ENCODE measurements around the gene ADGRD1. TPM values are rescaled to one million over a fixed set of nuclear protein-coding genes. Genes with fewer than 3 reads are reported as not detected.
"Not testable (repeated sequence)": the region's sequence is repeated elsewhere in the genome, so short reads cannot be mapped to it uniquely, and the experiment has no call there.

Gene ADGRD1
- total RNA-seq (2012; rRNA removed), result under 0.01 TPM in 1 of 2 replicates, not detected in the other

DNA sequence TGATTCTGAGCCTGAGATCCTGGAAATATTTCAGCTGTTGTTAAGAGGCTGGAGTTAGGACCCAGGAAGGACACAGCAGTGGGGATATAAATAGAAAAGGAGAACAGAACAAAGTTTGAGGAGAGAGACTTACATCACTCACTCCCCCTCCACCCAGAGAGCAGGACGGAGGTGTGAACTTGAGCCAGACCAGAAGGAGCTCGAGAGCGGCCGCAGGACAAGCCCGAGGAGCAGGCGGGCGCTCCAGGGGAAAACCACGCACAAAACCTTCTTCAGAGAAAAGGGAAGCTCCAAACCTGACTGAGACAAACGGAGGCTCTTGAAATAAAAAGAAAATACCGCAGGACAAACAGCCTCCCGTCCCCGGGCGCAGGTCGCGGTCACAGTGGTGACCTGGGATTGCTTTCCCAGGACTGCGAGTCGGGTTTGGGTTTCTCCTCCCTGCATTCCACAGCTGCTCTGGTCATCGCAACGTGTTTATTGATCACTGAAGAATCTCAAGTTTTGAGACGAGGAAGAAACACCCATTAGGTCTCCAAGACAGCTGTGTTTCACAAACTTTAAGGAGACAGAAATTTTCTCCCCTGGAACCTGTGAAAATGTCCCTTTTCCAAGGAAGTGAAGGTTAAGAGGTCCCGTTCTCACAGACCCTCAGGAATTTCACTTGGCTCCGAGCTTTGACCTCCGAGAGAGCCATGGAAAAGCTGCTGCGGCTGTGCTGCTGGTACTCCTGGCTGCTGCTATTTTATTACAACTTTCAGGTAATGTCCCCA lies at the start of gene ADGRD1:
Gene ADGRD1 (plus strand): TSS at position 137 of the 773 bp plus-strand sequence. CDS start 559 bp downstream, at position 696.
- no peak within 1 kb of the TSS for H3K9ac ChIP-seq (ENCODE audit: low read depth, low read length)
- peaks cover 12% of the 10 kb centered on the region for H3K9me3 ChIP-seq (replicated peaks; ENCODE audit: low read length)
- H3K36me3 ChIP-seq (ENCODE audit: insufficient read depth, low read length), result no peaks in the 10 kb centered on the region
- H3K27me3 ChIP-seq (ENCODE audit: control insufficient read depth, insufficient read depth, low read length), result no peaks in the 10 kb centered on the region
- H3K4me3 ChIP-seq (ENCODE audit: low read length), result no peak within 1 kb of the TSS
- no peaks in the 10 kb centered on the region for H3K4me1 ChIP-seq (ENCODE audit: control insufficient read depth, insufficient read depth, low read length)
- no peak within 1 kb of the TSS for H3K4me2 ChIP-seq (ENCODE audit: low read length)

- Histone ChIP-seq H3K36me3 (ENCODE audit: insufficient read depth, low read length) (no peaks in the 10 kb centered on the region), H3K27me3 (ENCODE audit: control insufficient read depth, insufficient read depth, low read length) (no peaks in the 10 kb centered on the region), H3K4me2 (ENCODE audit: low read length) (no peak overlapping the region), H3K9me3 (replicated peaks; ENCODE audit: low read length) (no peaks in the 10 kb centered on the region), H3K4me1 (ENCODE audit: control insufficient read depth, insufficient read depth, low read length) (no peaks in the 10 kb centered on the region), H3K4me3 (ENCODE audit: low read length) (no peak overlapping the region), H3K9ac (ENCODE audit: low read depth, low read length) (no peak overlapping the region)
These were observed 49.6 kb upstream of the ADGRD1 start for GRCh38 chr12:130904064-130904463.

- not testable (repeated sequence) for H3K9ac ChIP-seq (ENCODE audit: low read depth, low read length); H3K27me3 ChIP-seq (ENCODE audit: control insufficient read depth, insufficient read depth, low read length); H3K36me3 ChIP-seq (ENCODE audit: insufficient read depth, low read length); H3K4me1 ChIP-seq (ENCODE audit: control insufficient read depth, insufficient read depth, low read length); H3K4me3 ChIP-seq (ENCODE audit: low read length); H3K9me3 ChIP-seq (replicated peaks; ENCODE audit: low read length); H3K4me2 ChIP-seq (ENCODE audit: low read length)
These were observed 48.7 kb upstream of the ADGRD1 start for GRCh38 chr12:130904936-130905455.

- H3K4me3 ChIP-seq (ENCODE audit: low read length), result no peak overlapping the region
- no peaks in the 10 kb centered on the region for H3K9me3 ChIP-seq (replicated peaks; ENCODE audit: low read length)
- H3K4me2 ChIP-seq (ENCODE audit: low read length), result no peak overlapping the region
- no peaks in the 10 kb centered on the region for H3K27me3 ChIP-seq (ENCODE audit: control insufficient read depth, insufficient read depth, low read length)
- H3K4me1 ChIP-seq (ENCODE audit: control insufficient read depth, insufficient read depth, low read length), result no peaks in the 10 kb centered on the region
- no peak overlapping the region for H3K9ac ChIP-seq (ENCODE audit: low read depth, low read length)
- no peaks in the 10 kb centered on the region for H3K36me3 ChIP-seq (ENCODE audit: insufficient read depth, low read length)
These were observed 44.6 kb upstream of the ADGRD1 start for GRCh38 chr12:130909111-130909510.

DNA sequence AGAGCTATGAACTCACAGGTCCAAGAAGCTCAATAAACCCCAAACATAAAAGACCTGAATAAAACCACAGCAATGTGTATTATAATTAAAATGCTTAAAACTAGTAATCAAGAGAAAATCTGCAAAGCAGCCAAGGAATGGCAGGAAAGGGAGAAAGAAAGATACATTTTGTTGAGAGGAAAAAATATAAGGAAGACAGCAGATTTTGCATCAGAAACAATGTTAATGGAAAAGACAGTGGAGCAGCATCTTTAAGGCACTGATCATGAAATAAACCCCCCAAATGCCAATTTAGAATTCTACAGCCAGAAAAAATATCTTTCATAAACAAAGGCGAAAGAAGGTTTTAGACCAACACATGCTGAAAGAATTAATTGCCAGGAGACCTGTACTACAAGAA lies 42.5 kb upstream of the ADGRD1 start:
- Histone ChIP-seq H3K27me3 (ENCODE audit: control insufficient read depth, insufficient read depth, low read length) (peaks cover 4% of the 10 kb centered on the region), H3K9ac (ENCODE audit: low read depth, low read length) (no peak overlapping the region), H3K9me3 (replicated peaks; ENCODE audit: low read length) (no peaks in the 10 kb centered on the region), H3K36me3 (ENCODE audit: insufficient read depth, low read length) (no peaks in the 10 kb centered on the region), H3K4me2 (ENCODE audit: low read length) (no peak overlapping the region), H3K4me1 (ENCODE audit: control insufficient read depth, insufficient read depth, low read length) (no peaks in the 10 kb centered on the region), H3K4me3 (ENCODE audit: low read length) (no peak overlapping the region)

- no peak overlapping the region for H3K4me3 ChIP-seq (ENCODE audit: low read length)
These were observed 41.8 kb upstream of the ADGRD1 start for GRCh38 chr12:130911933-130912332.

GRCh38 chr12:130916241-130916911 lies 37.3 kb upstream of the ADGRD1 start:
- Histone ChIP-seq H3K9ac (ENCODE audit: low read depth, low read length) (no peak overlapping the region), H3K27me3 (ENCODE audit: control insufficient read depth, insufficient read depth, low read length) (peaks cover 16% of the 10 kb centered on the region), H3K4me2 (ENCODE audit: low read length) (peak overlapping the region; percentile 65), H3K4me3 (ENCODE audit: low read length) (no peak overlapping the region), H3K4me1 (ENCODE audit: control insufficient read depth, insufficient read depth, low read length) (no peaks in the 10 kb centered on the region), H3K36me3 (ENCODE audit: insufficient read depth, low read length) (no peaks in the 10 kb centered on the region), H3K9me3 (replicated peaks; ENCODE audit: low read length) (no peaks in the 10 kb centered on the region)

More at GRCh38 chr12:130911933-130912332, 41.8 kb upstream of the ADGRD1 start:
- no peak overlapping the region for H3K9ac ChIP-seq (ENCODE audit: low read depth, low read length)
- H3K9me3 ChIP-seq (replicated peaks; ENCODE audit: low read length), result no peaks in the 10 kb centered on the region
- no peaks in the 10 kb centered on the region for H3K4me1 ChIP-seq (ENCODE audit: control insufficient read depth, insufficient read depth, low read length)
- no peak overlapping the region for H3K4me2 ChIP-seq (ENCODE audit: low read length)
- peaks cover 11% of the 10 kb centered on the region for H3K27me3 ChIP-seq (ENCODE audit: control insufficient read depth, insufficient read depth, low read length)
- no peaks in the 10 kb centered on the region for H3K36me3 ChIP-seq (ENCODE audit: insufficient read depth, low read length)

DNA sequence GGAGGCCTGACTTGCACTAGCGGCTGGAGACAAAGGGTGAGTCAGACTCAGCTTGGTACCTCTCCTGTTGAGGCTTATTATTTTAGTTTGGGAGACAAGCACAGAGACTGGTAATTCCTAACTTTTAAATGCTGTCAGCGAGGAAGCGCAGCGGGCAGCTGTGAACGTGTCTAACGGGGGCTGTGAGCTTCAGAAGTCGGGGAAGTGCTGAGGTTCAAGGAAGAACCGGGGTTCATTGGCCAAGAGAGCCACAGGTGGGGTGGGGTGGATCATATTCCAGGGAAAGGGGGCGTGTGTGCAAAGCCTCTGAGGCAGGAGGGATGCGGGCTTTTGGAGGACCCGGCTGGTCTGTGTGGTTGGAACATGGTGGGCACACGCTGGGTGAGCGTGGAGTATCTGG lies 36.1 kb upstream of the ADGRD1 start:
- no peak overlapping the region for H3K4me3 ChIP-seq (ENCODE audit: low read length)
- H3K4me2 ChIP-seq (ENCODE audit: low read length), result no peak overlapping the region
- no peaks in the 10 kb centered on the region for H3K9me3 ChIP-seq (replicated peaks; ENCODE audit: low read length)
- no peak overlapping the region for H3K9ac ChIP-seq (ENCODE audit: low read depth, low read length)
- no peaks in the 10 kb centered on the region for H3K36me3 ChIP-seq (ENCODE audit: insufficient read depth, low read length)
- no peaks in the 10 kb centered on the region for H3K4me1 ChIP-seq (ENCODE audit: control insufficient read depth, insufficient read depth, low read length)
- H3K27me3 ChIP-seq (ENCODE audit: control insufficient read depth, insufficient read depth, low read length), result peaks cover 16% of the 10 kb centered on the region

DNA sequence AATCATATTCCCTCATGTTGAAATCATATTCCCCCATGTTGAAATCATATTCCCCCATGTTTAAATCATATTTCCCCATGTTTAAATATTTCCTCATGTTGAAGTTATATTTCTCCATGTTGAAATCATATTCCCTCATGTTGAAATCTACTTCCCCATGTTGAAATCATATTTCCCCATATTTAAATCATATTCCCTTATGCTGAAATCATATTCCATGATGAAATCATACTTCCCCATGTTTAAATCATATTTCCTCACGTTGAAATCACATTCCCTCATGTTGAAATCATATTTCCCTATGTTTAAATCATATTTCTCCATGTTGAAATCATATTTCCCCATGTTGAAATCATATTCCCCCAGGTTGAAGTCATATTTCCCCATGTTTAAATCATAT lies 34.6 kb upstream of the ADGRD1 start:
- Histone ChIP-seq H3K4me2 (ENCODE audit: low read length) (no peak overlapping the region), H3K9me3 (replicated peaks; ENCODE audit: low read length) (no peaks in the 10 kb centered on the region), H3K27me3 (ENCODE audit: control insufficient read depth, insufficient read depth, low read length) (peaks cover 16% of the 10 kb centered on the region), H3K4me1 (ENCODE audit: control insufficient read depth, insufficient read depth, low read length) (no peaks in the 10 kb centered on the region), H3K4me3 (ENCODE audit: low read length) (no peak overlapping the region), H3K9ac (ENCODE audit: low read depth, low read length) (no peak overlapping the region), H3K36me3 (ENCODE audit: insufficient read depth, low read length) (no peaks in the 10 kb centered on the region)

DNA sequence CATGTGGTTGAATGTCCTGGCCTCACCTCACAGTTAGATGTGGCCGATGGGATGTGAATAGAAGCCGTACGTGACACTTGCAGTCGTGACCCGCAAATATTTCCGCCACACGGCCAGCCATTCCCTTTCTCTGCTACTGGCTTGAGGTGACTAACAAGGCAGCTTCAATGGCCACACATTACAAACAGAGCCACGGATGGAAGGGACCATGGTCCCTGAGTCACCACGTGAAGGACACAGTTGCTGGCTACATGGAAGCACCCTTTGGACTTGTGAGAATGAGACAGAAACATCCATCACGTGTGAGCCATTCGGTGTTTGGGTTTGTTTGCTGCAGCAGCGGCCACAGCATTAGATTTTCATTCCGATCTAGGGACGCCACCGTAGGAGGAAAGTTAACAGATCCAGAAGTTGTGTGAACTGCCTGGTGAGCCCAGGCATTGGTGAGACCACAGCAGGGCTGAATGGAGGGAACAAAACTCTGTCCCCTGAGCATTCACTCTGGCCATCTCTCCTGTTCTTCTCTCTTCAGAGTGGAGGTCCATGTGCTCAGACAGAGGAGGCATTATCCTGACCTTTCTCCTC lies 33.5 kb upstream of the ADGRD1 start:
- Histone ChIP-seq H3K27me3 (ENCODE audit: control insufficient read depth, insufficient read depth, low read length) (peaks cover 16% of the 10 kb centered on the region), H3K9me3 (replicated peaks; ENCODE audit: low read length) (no peaks in the 10 kb centered on the region), H3K4me2 (ENCODE audit: low read length) (no peak overlapping the region), H3K4me3 (ENCODE audit: low read length) (no peak overlapping the region), H3K9ac (ENCODE audit: low read depth, low read length) (no peak overlapping the region), H3K36me3 (ENCODE audit: insufficient read depth, low read length) (no peaks in the 10 kb centered on the region), H3K4me1 (ENCODE audit: control insufficient read depth, insufficient read depth, low read length) (no peaks in the 10 kb centered on the region)

GRCh38 chr12:130920723-130921381 lies 32.9 kb upstream of the ADGRD1 start:
- no peak overlapping the region for H3K4me3 ChIP-seq (ENCODE audit: low read length)
- H3K36me3 ChIP-seq (ENCODE audit: insufficient read depth, low read length), result no peaks in the 10 kb centered on the region
- H3K9me3 ChIP-seq (replicated peaks; ENCODE audit: low read length), result no peaks in the 10 kb centered on the region
- no peaks in the 10 kb centered on the region for H3K4me1 ChIP-seq (ENCODE audit: control insufficient read depth, insufficient read depth, low read length)
- H3K9ac ChIP-seq (ENCODE audit: low read depth, low read length), result no peak overlapping the region
- peaks cover 15% of the 10 kb centered on the region for H3K27me3 ChIP-seq (ENCODE audit: control insufficient read depth, insufficient read depth, low read length)
- H3K4me2 ChIP-seq (ENCODE audit: low read length), result no peak overlapping the region

All from skeletal muscle satellite cell (primary cell).